Testis (tissue), 3 donors: Measurements from ENCODE around the gene AP5Z1. TPM values are rescaled to one million over a fixed set of nuclear protein-coding genes. Genes with fewer than 3 reads are reported as not detected.

Experiments used
- DNase-seq: peaks from one replicate; pipeline ENCODE4 v3.0.0-alpha.2; 2019
- H3K27ac ChIP-seq, 2 donors: fragments of 200-600 bp; sonication (generic); one replicate each; pipeline ENCODE4 v1.5.1; 2019
- H3K27me3 ChIP-seq: fragments of 200-600 bp; sonication (generic); one replicate; pipeline ENCODE4 v1.5.1; 2019
- H3K36me3 ChIP-seq: fragments of 200-600 bp; sonication (generic); one replicate; pipeline ENCODE4 v1.5.1; 2017; ENCODE audit warnings: low read depth; ENCODE audit errors: missing control alignments
- H3K4me1 ChIP-seq: fragments of 200-600 bp; sonication (generic); one replicate; pipeline ENCODE4 v1.5.1; 2019
- H3K4me3 ChIP-seq, 2 donors: fragments of 200-600 bp; sonication (generic); one replicate each; pipeline ENCODE4 v1.5.1; 2017 to 2019
- H3K9me3 ChIP-seq: fragments of 200-600 bp; sonication (generic); one replicate; pipeline ENCODE4 v1.5.1; 2017
- CTCF ChIP-seq, 3 experiments: fragments of 450-650 bp in 2 of 3; fragments of 200-600 bp in 1 of 3; sonication (generic) in 1 of 3; IDR thresholded peaks; one replicate each; pipeline ENCODE4 v1.5.1; 2016 to 2019; ENCODE audit warnings: antibody characterized with exemption in 3 of 3, mild to moderate bottlenecking in 2 of 3, moderate library complexity in 1 of 3
- POLR2A ChIP-seq: fragments of 450-650 bp; IDR thresholded peaks from one replicate; pipeline ENCODE4 v1.6.1; 2017; ENCODE audit warnings: antibody characterized with exemption, mild to moderate bottlenecking, moderate library complexity
- WGBS, 2 donors: methylation state at CpG; one replicate each; pipeline ENCODE4 v1.1.5; 2018; 5-methylcytosine and 5-hydroxymethylcytosine counted together
- intact Hi-C: fragments of 100-400 bp; cut with DNase I; formaldehyde crosslinking; loops from one replicate; pipeline ENCODE4 v1.15.1; 2023; ENCODE audit warnings: low total_unique reads
- polyA plus RNA-seq: library from polyadenylated mRNA; stranded (reverse); fragments of 350-450 nt; fragmentation: Illumina TruSeq; extraction: RNeasy Lipid Tissue Mini Kit (QIAGEN cat#74804); gene quantifications from one replicate; pipeline ENCODE4 v1.2.3, GENCODE V29; 2014; ENCODE audit warnings: low read depth, low replicate concordance; ENCODE audit not compliant: insufficient read depth
- total RNA-seq, 2 donors: library from RNA; depleted of rRNA; stranded (reverse); fragments of >200 nt; gene quantifications; one replicate each; pipeline ENCODE4 v1.2.3, GENCODE V29; 2016

Gene AP5Z1
- total and polyA plus RNA-seq, 3 donors from 2014 or later, result 30.0 to 59.1 (median 47.6) TPM

GRCh38 chr7:4740796-4741195 lies 34.6 kb upstream of the AP5Z1 start:
- no peaks in the 10 kb centered on the region for H3K27me3 ChIP-seq
- peaks cover 41% of the 10 kb centered on the region for H3K4me1 ChIP-seq
- TF ChIP-seq CTCF (IDR thresholded peaks at IDR 0.05) (no peak), POLR2A (no peak)
- 91 to 94% methylated on average over 22 of the region's 22 CpGs for WGBS, 2 donors
- H3K4me3 ChIP-seq, result no peak overlapping the region
- no peak for DNase-seq
- H3K9me3 ChIP-seq, result no peaks in the 10 kb centered on the region
- no peak overlapping the region for H3K27ac ChIP-seq
- H3K36me3 ChIP-seq, result no peaks in the 10 kb centered on the region
- intact Hi-C loops, result loop anchor here (10.0 kb wide), 1 partner anchor 56 kb away; the partner anchor contains the start of gene FOXK1

GRCh38 chr7:4742051-4742573 lies 33.3 kb upstream of the AP5Z1 start:
- H3K27ac ChIP-seq, result peak overlapping the region; percentile 38 to 39
- TF ChIP-seq POLR2A (no peak), CTCF (IDR thresholded peaks at IDR 0.05) (no peak)
- peaks cover 52% of the 10 kb centered on the region for H3K4me1 ChIP-seq
- no peaks in the 10 kb centered on the region for H3K27me3 ChIP-seq
- H3K4me3 ChIP-seq, result no peak overlapping the region
- intact Hi-C loops, result loop anchor here (10.0 kb wide), 1 partner anchor 57 kb away; the partner anchor contains the start of gene FOXK1
- peak; percentile 79 for DNase-seq
- H3K36me3 ChIP-seq, result no peaks in the 10 kb centered on the region
- H3K9me3 ChIP-seq, result no peaks in the 10 kb centered on the region
- 76 to 85% methylated on average over 23 of the region's 23 CpGs for WGBS, 2 donors

- H3K9me3 ChIP-seq, result no peaks in the 10 kb centered on the region
- H3K27ac ChIP-seq, result peak overlapping the region; percentile 3 to 89
- no peak for DNase-seq
- TF ChIP-seq POLR2A (no peak), CTCF (IDR thresholded peaks at IDR 0.05) (no peak)
- intact Hi-C loops, result loop anchor here (10.0 kb wide), 1 partner anchor 58 kb away; the partner anchor contains the start of gene FOXK1
- no peak overlapping the region for H3K4me3 ChIP-seq
- 87 to 91% methylated on average over 4 to 8 of the region's 10 CpGs for WGBS, 2 donors
- H3K27me3 ChIP-seq, result no peaks in the 10 kb centered on the region
- H3K36me3 ChIP-seq, result no peaks in the 10 kb centered on the region
- H3K4me1 ChIP-seq, result peaks cover 52% of the 10 kb centered on the region
Observed at GRCh38 chr7:4742852-4743251, 32.6 kb upstream of the AP5Z1 start.

GRCh38 chr7:4744391-4745264 lies 30.8 kb upstream of the AP5Z1 start:
- Histone ChIP-seq H3K9me3 (no peaks in the 10 kb centered on the region), H3K27ac (peak overlapping the region; percentile 72 to 89), H3K4me1 (peaks cover 39% of the 10 kb centered on the region), H3K36me3 (no peaks in the 10 kb centered on the region), H3K4me3 (no peak overlapping the region), H3K27me3 (no peaks in the 10 kb centered on the region)
- intact Hi-C loops, result loop anchor here (10.0 kb wide), 1 partner anchor 60 kb away; the partner anchor contains the start of gene FOXK1
- DNase-seq, result peak; percentile 98
- TF ChIP-seq CTCF (IDR thresholded peaks at IDR 0.05) (no peak), POLR2A (no peak)
- WGBS, 2 donors, result 28 to 34% methylated on average over 24 to 31 of the region's 31 CpGs
